GM12874 (cell line): ENCODE measurements around the gene HNRNPF.
A peak's percentile ranks its signal among the peaks of the same experiment; 100 is the strongest.

Experiments used
- TF ChIP-seq, protein P1 (sequence below): IDR thresholded peaks from 2 replicates; pipeline ENCODE4 v1.5.1; 2011; ENCODE audit warnings: low read depth, mild to moderate bottlenecking, control low read depth, low read length, moderate library complexity; ENCODE audit not compliant: insufficient read depth

The HNRNPF gene

DNA sequence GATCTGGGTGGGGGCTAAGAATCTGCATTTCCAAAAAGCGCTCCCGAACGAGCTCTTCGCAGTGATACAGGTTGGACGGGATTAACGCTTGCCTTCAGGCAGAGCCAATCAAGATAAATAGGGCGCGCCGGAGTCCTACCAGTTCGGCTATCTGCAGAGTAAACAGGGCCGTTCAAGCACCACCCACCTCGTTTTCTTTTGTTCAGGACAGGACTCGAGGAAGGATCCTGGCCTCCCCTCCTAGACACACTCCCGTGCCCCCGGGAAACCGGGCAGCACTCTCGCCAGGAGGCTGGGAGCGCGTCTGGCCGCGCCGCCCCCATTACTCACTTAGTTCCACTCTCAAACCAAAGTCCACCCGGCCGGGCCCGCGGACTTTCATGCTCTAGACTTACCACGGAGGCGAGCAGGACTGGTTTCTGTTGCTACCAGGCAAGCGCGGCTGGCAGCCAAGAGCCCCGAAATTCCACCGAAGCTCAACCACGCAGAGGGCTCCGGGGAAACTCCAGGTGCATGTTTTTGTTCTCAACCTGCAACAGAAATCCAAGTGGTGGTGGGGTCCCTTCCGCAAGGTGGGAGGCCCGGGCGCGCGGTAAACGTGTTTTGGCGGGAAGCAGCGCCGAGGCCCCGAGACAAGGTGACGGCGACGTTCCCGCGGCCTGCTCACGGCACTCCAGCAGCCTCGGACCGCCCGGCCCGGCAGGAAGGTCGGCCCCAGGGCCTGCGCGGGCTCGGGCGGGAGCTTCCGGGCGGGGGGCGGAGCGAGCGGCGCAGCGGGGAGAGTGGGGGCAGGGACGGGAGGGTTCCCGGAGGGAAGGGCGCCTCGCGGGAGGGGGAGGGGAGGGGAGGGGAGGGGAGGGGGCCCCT lies 12.7 kb downstream of the HNRNPF start:
- TF ChIP-seq, protein P1, sequence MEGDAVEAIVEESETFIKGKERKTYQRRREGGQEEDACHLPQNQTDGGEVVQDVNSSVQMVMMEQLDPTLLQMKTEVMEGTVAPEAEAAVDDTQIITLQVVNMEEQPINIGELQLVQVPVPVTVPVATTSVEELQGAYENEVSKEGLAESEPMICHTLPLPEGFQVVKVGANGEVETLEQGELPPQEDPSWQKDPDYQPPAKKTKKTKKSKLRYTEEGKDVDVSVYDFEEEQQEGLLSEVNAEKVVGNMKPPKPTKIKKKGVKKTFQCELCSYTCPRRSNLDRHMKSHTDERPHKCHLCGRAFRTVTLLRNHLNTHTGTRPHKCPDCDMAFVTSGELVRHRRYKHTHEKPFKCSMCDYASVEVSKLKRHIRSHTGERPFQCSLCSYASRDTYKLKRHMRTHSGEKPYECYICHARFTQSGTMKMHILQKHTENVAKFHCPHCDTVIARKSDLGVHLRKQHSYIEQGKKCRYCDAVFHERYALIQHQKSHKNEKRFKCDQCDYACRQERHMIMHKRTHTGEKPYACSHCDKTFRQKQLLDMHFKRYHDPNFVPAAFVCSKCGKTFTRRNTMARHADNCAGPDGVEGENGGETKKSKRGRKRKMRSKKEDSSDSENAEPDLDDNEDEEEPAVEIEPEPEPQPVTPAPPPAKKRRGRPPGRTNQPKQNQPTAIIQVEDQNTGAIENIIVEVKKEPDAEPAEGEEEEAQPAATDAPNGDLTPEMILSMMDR: no peak

- TF ChIP-seq, protein P1: no peak
Observed at GRCh38 chr10:43395571-43396060, 13.4 kb downstream of the HNRNPF start.

DNA sequence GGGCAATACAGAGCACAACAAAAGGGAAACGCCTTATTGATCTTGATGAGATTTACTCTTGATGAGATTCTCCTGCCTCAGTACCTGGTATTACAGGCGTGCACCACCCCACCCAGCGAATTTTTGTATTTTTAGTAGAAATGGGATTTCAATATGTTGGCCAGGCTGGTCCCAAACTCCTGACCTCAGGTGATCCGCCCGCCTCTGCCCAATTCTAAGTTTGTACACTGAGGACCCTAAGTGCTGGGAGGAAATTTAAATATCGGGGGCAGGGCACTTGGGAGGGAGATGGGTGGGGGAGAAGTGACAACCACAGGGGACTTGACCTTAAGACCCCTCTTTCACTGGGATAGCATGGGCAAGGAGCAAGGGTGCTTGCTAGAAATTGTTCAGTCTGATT lies 14.1 kb downstream of the HNRNPF start:
- TF ChIP-seq, protein P1: no peak

GRCh38 chr10:43393606-43394360 lies 15.2 kb downstream of the HNRNPF start:
- TF ChIP-seq, protein P1: no peak

GRCh38 chr10:43392748-43393147 lies 16.2 kb downstream of the HNRNPF start:
- TF ChIP-seq, protein P1: no peak

GRCh38 chr10:43391496-43391895 lies 17.5 kb downstream of the HNRNPF start:
- TF ChIP-seq, protein P1: no peak

- TF ChIP-seq, protein P1: peak; percentile 32
Observed at GRCh38 chr10:43390759-43391158, 18.2 kb downstream of the HNRNPF start.
